H9 (cell line): Measurements from ENCODE around the gene ZDHHC13. TPM values are rescaled to one million over a fixed set of nuclear protein-coding genes. Genes with fewer than 3 reads are reported as not detected.

ENCODE experiments used
- DNase-seq: peaks from one replicate; pipeline ENCODE4 v3.0.0-alpha.2; 2017
- H2AFZ ChIP-seq: one replicate; pipeline ENCODE4 v1.6.1; 2013; ENCODE audit warnings: mild to moderate bottlenecking, low read length, control low read depth, moderate library complexity
- H2AK5ac ChIP-seq: 2 replicates; pipeline ENCODE4 v1.6.1; 2013; ENCODE audit warnings: low read length, control low read depth, mixed read lengths; ENCODE audit not compliant: insufficient read length
- H2BK120ac ChIP-seq: one replicate; pipeline ENCODE4 v1.6.1; 2013; ENCODE audit warnings: low read depth, mild to moderate bottlenecking, low read length, control low read depth, inconsistent platforms; ENCODE audit not compliant: poor library complexity, severe bottlenecking
- H2BK12ac ChIP-seq: 2 replicates; pipeline ENCODE4 v1.6.1; 2013; ENCODE audit warnings: low read length, control low read depth, mixed read lengths, low read depth; ENCODE audit not compliant: insufficient read length
- H2BK15ac ChIP-seq: 2 replicates; pipeline ENCODE4 v1.6.1; 2013; ENCODE audit warnings: low read depth, low read length, control low read depth
- H2BK20ac ChIP-seq: one replicate; pipeline ENCODE4 v1.6.1; 2013; ENCODE audit warnings: low read depth, mild to moderate bottlenecking, low read length, control low read depth, inconsistent platforms; ENCODE audit not compliant: poor library complexity, severe bottlenecking
- H2BK5ac ChIP-seq: 2 replicates; pipeline ENCODE4 v1.6.1; 2013; ENCODE audit warnings: low read length, control low read depth, mixed read lengths; ENCODE audit not compliant: insufficient read length
- H3K14ac ChIP-seq: 2 replicates; pipeline ENCODE4 v1.6.1; 2013; ENCODE audit warnings: low read length, control low read depth; ENCODE audit not compliant: insufficient read depth
- H3K18ac ChIP-seq: 2 replicates; pipeline ENCODE4 v1.6.1; 2013; ENCODE audit warnings: low read depth, mild to moderate bottlenecking, mixed read lengths, low read length, control low read depth; ENCODE audit not compliant: insufficient read length
- H3K23ac ChIP-seq: 2 replicates; pipeline ENCODE4 v1.6.1; 2013; ENCODE audit warnings: low read length, control low read depth, mixed read lengths, low read depth; ENCODE audit not compliant: insufficient read length
- H3K23me2 ChIP-seq: 2 replicates; pipeline ENCODE4 v1.6.1; 2013; ENCODE audit warnings: low read depth, mild to moderate bottlenecking, mixed read lengths, low read length, control low read depth; ENCODE audit not compliant: insufficient read length, poor library complexity, severe bottlenecking
- H3K27ac ChIP-seq: 2 replicates; pipeline ENCODE4 v1.5.1; 2013; ENCODE audit warnings: low read length, control low read depth, mixed read lengths, low read depth; ENCODE audit not compliant: insufficient read length
- H3K27me3 ChIP-seq: 2 replicates; pipeline ENCODE4 v1.6.1; 2013; ENCODE audit warnings: low read length, control low read depth, inconsistent platforms; ENCODE audit not compliant: insufficient read depth
- H3K4ac ChIP-seq: 2 replicates; pipeline ENCODE4 v1.6.1; 2013; ENCODE audit warnings: low read depth, mild to moderate bottlenecking, control low read depth, inconsistent platforms, low read length, moderate library complexity
- H3K4me1 ChIP-seq: 2 replicates; pipeline ENCODE4 v1.6.1; 2013; ENCODE audit warnings: low read length, control low read depth, inconsistent platforms; ENCODE audit not compliant: insufficient read depth
- H3K4me2 ChIP-seq: 2 replicates; pipeline ENCODE4 v1.6.1; 2013; ENCODE audit warnings: low read length, control low read depth, mixed read lengths; ENCODE audit not compliant: insufficient read length, insufficient read depth
- H3K56ac ChIP-seq: 2 replicates; pipeline ENCODE4 v1.6.1; 2013; ENCODE audit warnings: low read depth, mild to moderate bottlenecking, mixed read lengths, low read length, control low read depth; ENCODE audit not compliant: insufficient read length
- H3K79me1 ChIP-seq: 2 replicates; pipeline ENCODE4 v1.6.1; 2013; ENCODE audit warnings: low read depth, mild to moderate bottlenecking, moderate library complexity, low read length, control low read depth, inconsistent platforms; ENCODE audit not compliant: insufficient read depth, poor library complexity, severe bottlenecking
- H3K79me2 ChIP-seq: 2 replicates; pipeline ENCODE4 v1.6.1; 2013; ENCODE audit warnings: low read length, control low read depth, inconsistent platforms; ENCODE audit not compliant: insufficient read depth
- H3K9ac ChIP-seq: 2 replicates; pipeline ENCODE4 v1.6.1; 2013; ENCODE audit warnings: low read length, control low read depth, mixed read lengths; ENCODE audit not compliant: insufficient read length; ENCODE audit errors: extremely low read depth
- H3K9me3 ChIP-seq: one replicate; pipeline ENCODE4 v1.6.1; 2013; ENCODE audit warnings: low read depth, low read length, inconsistent platforms; ENCODE audit not compliant: control insufficient read depth
- H3T11ph ChIP-seq: one replicate; pipeline ENCODE4 v1.6.1; 2013; ENCODE audit warnings: mild to moderate bottlenecking, low read length, control low read depth, inconsistent platforms
- H4K20me1 ChIP-seq: one replicate; pipeline ENCODE4 v1.6.1; 2013; ENCODE audit not compliant: control insufficient read depth, insufficient read length, insufficient read depth
- H4K5ac ChIP-seq: 2 replicates; pipeline ENCODE4 v1.6.1; 2013; ENCODE audit warnings: low read depth, mild to moderate bottlenecking, mixed read lengths, low read length, control low read depth; ENCODE audit not compliant: insufficient read length
- H4K8ac ChIP-seq: replicated peaks from 2 replicates; pipeline ENCODE4 v1.6.1; 2013; ENCODE audit warnings: low read length, control low read depth, mixed read lengths, low read depth; ENCODE audit not compliant: insufficient read length
- H4K91ac ChIP-seq: 2 replicates; pipeline ENCODE4 v1.6.1; 2013; ENCODE audit warnings: low read depth, mild to moderate bottlenecking, moderate library complexity, mixed read lengths, low read length, control low read depth; ENCODE audit not compliant: insufficient read length
- H3K27ac Mint-ChIP-seq, 3 experiments: 2 replicates in 2 of 3; 3 replicates in 1 of 3; pipeline ENCODE4 v1.8.0; 2020 to 2021; ENCODE audit warnings: mixed read lengths in 3 of 3, mild to moderate bottlenecking in 1 of 3, moderate library complexity in 1 of 3
- H3K27me3 Mint-ChIP-seq: 2 replicates; pipeline ENCODE4 v1.8.0; 2021; ENCODE audit warnings: low read depth, mild to moderate bottlenecking, moderate library complexity, mixed read lengths
- H3K36me3 Mint-ChIP-seq, 3 experiments: 2 replicates in 2 of 3; 3 replicates in 1 of 3; pipeline ENCODE4 v1.8.0; 2020 to 2021; ENCODE audit warnings: low read depth in 3 of 3, mixed read lengths in 3 of 3; ENCODE audit not compliant: insufficient read depth in 1 of 3
- H3K4me1 Mint-ChIP-seq, 2 experiments: 2 replicates each; pipeline ENCODE4 v1.8.0; 2020; ENCODE audit warnings: mixed read lengths in 2 of 2
- H3K4me3 Mint-ChIP-seq, 2 experiments: 2 replicates in 1 of 2; 3 replicates in 1 of 2; pipeline ENCODE4 v1.8.0; 2020 to 2021; ENCODE audit warnings: mild to moderate bottlenecking in 2 of 2, mixed read lengths in 2 of 2, moderate library complexity in 1 of 2
- H3K9me3 Mint-ChIP-seq, 2 experiments: 2 replicates in 1 of 2; 3 replicates in 1 of 2; pipeline ENCODE4 v1.8.0; 2020; ENCODE audit warnings: mild to moderate bottlenecking in 2 of 2, mixed read lengths in 2 of 2, moderate library complexity in 1 of 2
- CTCF ChIP-seq: fragments of 200-600 bp; sonication (generic); conservative IDR thresholded peaks from 3 replicates; pipeline ENCODE4 v1.8.0; 2021; ENCODE audit warnings: antibody characterized with exemption, mild to moderate bottlenecking
- WGBS: extraction: QIAGEN DNeasy Blood & Tissue Kit; methylation state at CpG from one replicate; pipeline ENCODE4 v1.1.7; 2013; ENCODE audit warnings: missing lambda C conversion rate, low lambda C conversion rate, mixed read lengths; ENCODE audit not compliant: insufficient read length; ENCODE audit errors: extremely low coverage; 5-methylcytosine and 5-hydroxymethylcytosine counted together
- total RNA-seq: library from RNA; stranded (reverse); gene quantifications from 2 replicates; pipeline ENCODE4 v1.2.1, GENCODE V29; 2021

ZDHHC13 gene
- total RNA-seq, 1 experiment from 2014 or later, result 20.9 TPM

GRCh38 chr11:19208959-19209546 lies 92.1 kb downstream of the ZDHHC13 start:
- no peak overlapping the region for H4K8ac ChIP-seq
- H3K4me3 Mint-ChIP-seq, result no peak overlapping the region
- H3K9me3 ChIP-seq, result no peaks in the 10 kb centered on the region
- no peaks in the 10 kb centered on the region for H3K27me3 ChIP-seq
- TF ChIP-seq CTCF, result no peak
- DNase-seq, result no peak
- no peak overlapping the region for H2BK120ac ChIP-seq
- no peaks in the 10 kb centered on the region for H3K79me2 ChIP-seq
- H3K36me3 Mint-ChIP-seq, result no peaks in the 10 kb centered on the region
- no peak overlapping the region for H3K4ac ChIP-seq
- H2BK15ac ChIP-seq, result no peak overlapping the region
- H2BK20ac ChIP-seq, result no peak overlapping the region
- H4K20me1 ChIP-seq, result no peaks in the 10 kb centered on the region
- no peak overlapping the region for H2BK12ac ChIP-seq
- H4K91ac ChIP-seq, result no peak overlapping the region
- no peak overlapping the region for H3K27ac Mint-ChIP-seq
- H3K79me1 ChIP-seq, result no peaks in the 10 kb centered on the region
- no peak overlapping the region for H4K5ac ChIP-seq
- no peaks in the 10 kb centered on the region for H3K4me1 ChIP-seq
- H3K9me3 Mint-ChIP-seq, result no peaks in the 10 kb centered on the region
- H3K23ac ChIP-seq, result no peak overlapping the region
- no CpG with 5 or more reads among the region's 3 CpGs for WGBS
- no peak overlapping the region for H2AFZ ChIP-seq
- no peak overlapping the region for H2AK5ac ChIP-seq
- H3T11ph ChIP-seq, result no peak overlapping the region
- no peak overlapping the region for H3K4me2 ChIP-seq
- H2BK5ac ChIP-seq, result no peak overlapping the region
- no peak overlapping the region for H3K56ac ChIP-seq
- no peak overlapping the region for H3K18ac ChIP-seq
- no peak overlapping the region for H3K9ac ChIP-seq
- no peak overlapping the region for H3K14ac ChIP-seq
- H3K4me1 Mint-ChIP-seq, result peaks cover 12 to 14% of the 10 kb centered on the region in 2 experiments
- no peak overlapping the region for H3K27ac ChIP-seq
- H3K23me2 ChIP-seq, result no peaks in the 10 kb centered on the region
- peaks cover 3% of the 10 kb centered on the region for H3K27me3 Mint-ChIP-seq
